Thyroid gland (tissue), 4 donors: ENCODE results near the gene FKBP2.

Source experiments
- POLR2A ChIP-seq, 2 donors: fragments of 450-650 bp; IDR thresholded peaks; one replicate each; pipeline ENCODE4 v1.6.1; 2017; ENCODE audit warnings: antibody characterized with exemption in 2 of 2, mild to moderate bottlenecking in 2 of 2, moderate library complexity in 1 of 2
- TF ChIP-seq, protein P1 (sequence below), 6 experiments: fragments of 200-600 bp in 3 of 6; fragments of 450-650 bp in 3 of 6; sonication (generic) in 3 of 6; IDR thresholded peaks; one replicate each; pipeline ENCODE4 v1.5.1; 2016 to 2019; ENCODE audit warnings: antibody characterized with exemption in 6 of 6, mild to moderate bottlenecking in 2 of 6, inconsistent platforms in 1 of 6, moderate library complexity in 1 of 6

DNA sequence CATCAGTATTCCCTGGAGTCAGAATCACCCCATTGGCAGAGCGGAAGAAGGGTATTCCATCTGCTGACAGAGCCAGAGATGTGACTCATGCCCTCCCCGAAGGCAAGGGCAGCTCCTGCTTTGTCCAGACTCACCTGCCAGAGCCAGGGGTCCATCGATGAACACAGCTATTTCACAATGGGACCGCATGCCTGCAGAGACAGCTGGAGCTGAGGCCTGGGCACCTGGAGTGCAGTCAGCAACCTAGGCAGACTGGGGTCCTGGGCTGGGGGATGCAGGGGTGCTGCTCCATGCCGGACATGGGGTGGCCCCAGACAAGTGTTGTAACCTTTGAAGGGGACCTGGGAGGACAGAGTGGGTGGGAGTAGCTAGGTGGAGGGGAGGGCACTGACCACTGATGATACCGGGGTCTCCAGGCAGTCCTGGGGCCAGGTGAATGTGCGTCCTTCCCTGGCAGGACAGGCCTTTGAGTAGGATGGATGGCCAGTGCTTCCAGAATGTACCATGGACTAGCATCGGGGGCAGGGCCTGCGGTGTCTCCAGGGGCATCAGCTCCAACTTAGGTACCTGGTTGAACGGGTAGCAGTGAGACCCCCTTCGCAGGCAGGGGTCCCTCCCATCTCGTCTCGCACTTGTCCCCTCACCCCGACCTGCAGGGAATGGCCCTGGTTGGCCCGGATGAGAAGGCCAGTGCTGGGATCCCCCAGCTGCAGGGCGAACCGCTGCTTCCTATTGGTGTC, 16.6 kb upstream of the FKBP2 start:
- TF ChIP-seq, protein P1, sequence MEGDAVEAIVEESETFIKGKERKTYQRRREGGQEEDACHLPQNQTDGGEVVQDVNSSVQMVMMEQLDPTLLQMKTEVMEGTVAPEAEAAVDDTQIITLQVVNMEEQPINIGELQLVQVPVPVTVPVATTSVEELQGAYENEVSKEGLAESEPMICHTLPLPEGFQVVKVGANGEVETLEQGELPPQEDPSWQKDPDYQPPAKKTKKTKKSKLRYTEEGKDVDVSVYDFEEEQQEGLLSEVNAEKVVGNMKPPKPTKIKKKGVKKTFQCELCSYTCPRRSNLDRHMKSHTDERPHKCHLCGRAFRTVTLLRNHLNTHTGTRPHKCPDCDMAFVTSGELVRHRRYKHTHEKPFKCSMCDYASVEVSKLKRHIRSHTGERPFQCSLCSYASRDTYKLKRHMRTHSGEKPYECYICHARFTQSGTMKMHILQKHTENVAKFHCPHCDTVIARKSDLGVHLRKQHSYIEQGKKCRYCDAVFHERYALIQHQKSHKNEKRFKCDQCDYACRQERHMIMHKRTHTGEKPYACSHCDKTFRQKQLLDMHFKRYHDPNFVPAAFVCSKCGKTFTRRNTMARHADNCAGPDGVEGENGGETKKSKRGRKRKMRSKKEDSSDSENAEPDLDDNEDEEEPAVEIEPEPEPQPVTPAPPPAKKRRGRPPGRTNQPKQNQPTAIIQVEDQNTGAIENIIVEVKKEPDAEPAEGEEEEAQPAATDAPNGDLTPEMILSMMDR (IDR thresholded peaks at IDR 0.05): no peak
- TF ChIP-seq POLR2A (IDR thresholded peaks at IDR 0.05): no peak
